HG02970 (cell line): Measurements from ENCODE around the gene CLIC6.
"Not testable (repeated sequence)": the region's sequence is repeated elsewhere in the genome, so short reads cannot be mapped to it uniquely, and the experiment has no call there.

Source experiments
- ATAC-seq: cut with Tn5 transposase; IDR thresholded peaks from one replicate; pipeline ENCODE4 v1.9.1; 2021; ENCODE audit warnings: mild to moderate bottlenecking, moderate library complexity, moderate number of reproducible peaks; ENCODE audit not compliant: unreplicated experiment, low FRiP score

CLIC6 gene

DNA sequence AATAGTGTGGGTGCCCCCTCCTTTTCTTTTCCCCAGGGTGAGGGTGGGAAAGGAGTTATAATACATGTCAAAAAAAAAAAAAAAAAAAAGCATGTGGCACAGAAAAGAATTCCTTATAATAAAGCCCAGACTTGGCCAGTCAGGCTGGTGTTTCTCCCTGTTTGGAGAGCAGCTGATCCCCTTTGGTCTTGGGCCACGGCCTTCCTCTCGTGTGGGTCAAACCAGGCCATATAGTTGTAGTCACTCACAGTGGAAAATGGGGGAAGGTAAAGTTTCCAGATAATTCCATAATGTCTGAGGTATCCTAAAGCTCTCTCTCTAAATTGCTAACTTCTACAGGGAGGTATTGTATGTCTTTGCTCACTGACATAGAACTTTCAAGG lies 22.0 kb downstream of the CLIC6 start:
- no peak for ATAC-seq

DNA sequence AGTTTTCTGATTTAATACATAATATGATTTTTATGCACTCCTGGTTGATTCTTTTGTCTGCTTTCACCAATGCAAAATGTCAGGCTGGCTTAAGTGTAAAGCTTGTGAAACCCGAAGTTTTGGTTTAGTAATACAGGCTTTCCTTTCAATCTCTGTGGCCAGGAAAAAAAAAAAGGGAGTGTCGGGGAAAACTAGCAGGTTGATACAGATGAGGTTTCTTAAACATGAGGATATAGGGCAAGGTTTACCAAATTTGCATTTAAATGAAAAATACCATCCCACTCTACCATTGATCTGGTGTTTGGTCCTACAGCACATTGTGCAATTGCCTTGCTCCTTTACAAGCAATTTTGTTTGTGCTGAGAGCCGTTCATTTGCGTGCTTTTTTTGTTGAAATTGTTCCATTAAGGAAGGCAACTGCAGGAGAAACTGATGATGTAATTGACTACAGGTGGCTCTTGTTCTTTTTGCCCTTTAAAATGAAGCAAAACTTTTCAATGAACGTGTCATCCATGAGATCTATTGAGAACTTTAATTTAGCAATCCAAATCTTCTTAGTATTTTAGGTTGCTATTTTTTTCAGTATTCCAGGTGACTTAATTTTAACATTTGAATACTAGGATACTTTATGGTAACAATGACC lies 22.7 kb downstream of the CLIC6 start:
- ATAC-seq, result no peak

DNA sequence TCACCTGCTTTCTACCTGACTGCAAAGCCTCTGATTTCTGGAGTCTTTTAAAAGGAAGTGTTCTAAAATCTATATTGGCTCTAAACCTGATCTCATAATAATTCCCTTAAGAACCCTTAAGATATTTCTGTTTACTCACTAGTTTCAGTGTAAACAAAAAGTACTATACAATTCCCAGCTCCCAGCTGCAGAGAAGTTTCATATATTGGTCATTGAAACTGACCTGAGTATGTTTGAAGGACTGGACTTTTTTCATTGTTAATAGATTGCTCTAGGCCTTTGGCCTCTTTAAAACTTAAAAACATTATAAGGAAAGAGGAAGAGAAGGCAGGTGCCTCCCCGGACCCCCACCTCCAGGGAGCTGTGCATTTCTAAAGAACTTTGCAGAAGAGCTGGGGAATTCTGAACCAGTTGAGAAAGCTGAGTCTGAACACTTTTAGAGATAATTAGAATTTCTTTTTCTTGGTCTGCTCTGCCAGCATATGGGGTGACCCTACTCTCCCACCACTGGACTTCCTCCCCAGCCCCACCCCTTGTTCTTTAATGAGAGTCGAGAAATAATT lies 23.7 kb downstream of the CLIC6 start:
- ATAC-seq, result no peak

DNA sequence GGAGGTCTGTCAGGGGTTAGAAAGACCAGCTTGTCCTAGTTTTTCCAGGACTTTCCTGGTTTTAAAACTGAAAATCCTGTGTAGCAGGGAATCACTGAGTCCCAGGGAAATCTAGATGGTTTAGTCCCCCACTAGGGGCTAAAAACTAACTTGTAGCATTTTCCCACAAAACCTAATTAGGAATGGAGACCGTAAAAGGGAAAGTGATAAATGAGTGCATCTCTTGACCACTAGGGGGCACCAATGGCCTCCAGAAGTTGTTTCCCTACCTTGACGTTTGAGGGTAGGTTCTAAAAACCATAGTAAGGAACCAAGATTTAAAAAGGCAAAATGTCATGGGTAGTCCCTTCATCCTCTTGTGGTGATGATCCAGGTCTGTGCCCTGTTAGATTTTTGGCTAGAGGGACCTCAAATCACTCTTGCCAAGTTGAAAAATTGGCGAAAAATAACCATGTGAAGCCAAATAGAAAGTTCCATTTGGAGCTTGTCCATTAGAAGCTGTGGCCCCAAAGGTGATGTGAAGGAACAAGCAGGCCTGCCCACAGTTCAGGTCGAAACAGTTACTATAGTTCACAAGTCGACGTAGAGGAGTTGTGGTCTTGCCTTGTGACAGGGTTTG lies 24.5 kb downstream of the CLIC6 start:
- no peak for ATAC-seq

DNA sequence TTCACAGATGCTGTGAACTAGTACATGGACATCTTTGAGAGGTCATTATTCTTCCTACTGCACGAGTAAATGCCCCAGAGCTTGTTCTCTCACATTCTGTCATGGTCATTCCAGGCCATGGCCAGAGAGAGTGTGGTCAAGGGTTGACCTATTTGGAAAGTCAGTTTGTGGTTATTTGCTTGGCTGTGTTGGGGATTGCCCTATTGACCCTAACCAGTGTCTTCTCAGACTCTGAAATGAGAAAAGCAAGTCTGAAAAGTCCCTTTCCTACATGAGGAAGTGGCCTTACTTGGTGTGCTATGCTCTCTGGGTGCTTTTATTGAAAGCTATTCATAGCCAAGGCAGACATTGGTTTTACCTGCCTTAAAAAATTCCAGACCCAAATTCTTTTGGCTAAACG lies 26.6 kb downstream of the CLIC6 start:
- ATAC-seq, result no peak

DNA sequence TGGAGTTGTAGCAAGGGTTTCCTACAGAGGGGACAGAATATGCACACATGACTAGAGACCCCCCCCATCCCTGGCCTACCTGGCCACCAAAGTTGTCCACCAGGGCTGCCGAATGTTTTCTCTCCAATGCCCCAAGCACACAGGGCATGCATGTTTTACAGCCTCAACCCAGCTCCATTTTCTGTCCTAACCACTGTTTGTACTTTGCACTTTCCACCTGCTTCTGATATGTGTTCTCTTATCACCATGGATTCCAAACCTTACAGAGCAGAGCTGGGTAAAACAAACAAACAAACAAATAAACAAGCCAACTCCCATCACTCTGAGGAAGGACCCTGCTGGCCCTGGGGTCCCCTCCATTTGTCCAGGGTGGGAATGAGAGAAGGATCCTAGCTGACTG lies 27.3 kb downstream of the CLIC6 start:
- no peak for ATAC-seq

DNA sequence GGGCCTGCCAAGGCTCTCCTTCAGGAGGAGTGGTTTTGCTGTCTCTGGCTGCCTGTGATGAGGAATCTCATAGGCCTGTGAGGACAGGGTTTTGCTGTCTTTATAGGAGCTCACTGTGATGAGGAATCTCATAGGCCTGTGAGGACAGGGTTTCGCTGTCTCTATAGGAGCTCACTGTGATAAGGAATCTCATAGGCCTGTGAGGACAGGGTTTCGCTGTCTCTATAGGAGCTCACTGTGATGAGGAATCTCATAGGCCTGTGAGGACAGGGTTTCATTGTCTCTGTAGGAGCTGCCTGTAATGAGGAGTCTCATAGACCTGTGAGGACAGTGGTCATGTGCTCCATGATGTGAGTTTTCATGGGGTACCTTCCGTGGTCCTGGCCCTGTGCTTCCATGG lies 29.0 kb downstream of the CLIC6 start:
- ATAC-seq, result no peak

DNA sequence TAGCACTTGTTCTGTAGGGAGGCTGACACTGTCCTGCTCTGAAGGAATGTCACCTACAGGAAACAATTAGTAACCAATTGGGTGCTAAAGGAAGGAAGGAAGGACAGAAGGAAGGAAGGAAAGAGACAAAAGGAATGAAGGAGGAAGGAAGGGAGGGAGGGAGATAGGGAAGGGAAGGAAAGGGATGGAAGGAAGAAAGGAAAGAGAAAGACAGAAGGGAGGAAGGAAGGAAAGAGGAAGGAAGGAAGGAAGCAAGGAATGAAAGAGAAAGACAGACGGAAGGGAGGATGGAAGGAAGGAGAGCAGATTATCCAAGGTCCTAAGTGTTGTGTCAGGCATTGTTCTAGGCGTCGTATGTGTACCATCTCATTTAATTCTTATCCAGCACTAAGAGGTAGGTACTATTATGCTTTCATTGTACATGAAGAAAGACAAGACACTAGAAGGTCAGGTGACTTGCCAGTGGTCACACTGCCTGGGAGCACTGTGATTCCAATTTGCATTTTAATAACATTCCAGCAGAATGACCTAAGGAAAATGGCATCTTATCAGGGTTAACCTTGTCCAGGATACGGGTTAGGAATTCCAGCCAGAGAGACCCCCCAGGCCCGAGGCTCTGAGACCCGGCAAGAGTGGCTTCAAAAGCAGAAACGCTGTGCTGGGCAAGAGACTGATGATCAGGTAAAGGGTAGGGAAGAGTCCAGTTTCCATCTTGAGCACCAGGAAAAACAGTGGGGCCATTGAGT lies 29.6 kb downstream of the CLIC6 start:
- ATAC-seq, result no peak

DNA sequence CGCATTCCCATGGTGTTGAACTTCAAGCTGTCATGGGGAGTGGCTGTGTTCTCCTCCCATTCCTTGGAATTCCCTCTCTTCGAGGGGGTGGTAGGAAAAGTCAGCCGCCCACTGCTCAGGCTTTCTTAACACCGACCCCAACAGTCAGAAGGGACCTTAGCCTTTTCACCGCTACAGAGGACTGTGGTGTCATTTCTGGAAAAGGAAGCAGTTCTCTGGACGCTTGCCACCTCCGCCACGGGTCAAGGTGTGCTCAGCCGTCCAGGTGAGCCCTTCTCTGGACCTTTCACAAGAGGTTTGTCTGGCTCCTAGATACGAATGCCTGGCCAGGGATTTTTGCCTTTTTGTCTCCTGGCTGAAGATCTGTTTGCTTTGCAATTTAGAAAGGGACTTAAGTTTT lies 31.8 kb downstream of the CLIC6 start:
- no peak for ATAC-seq

DNA sequence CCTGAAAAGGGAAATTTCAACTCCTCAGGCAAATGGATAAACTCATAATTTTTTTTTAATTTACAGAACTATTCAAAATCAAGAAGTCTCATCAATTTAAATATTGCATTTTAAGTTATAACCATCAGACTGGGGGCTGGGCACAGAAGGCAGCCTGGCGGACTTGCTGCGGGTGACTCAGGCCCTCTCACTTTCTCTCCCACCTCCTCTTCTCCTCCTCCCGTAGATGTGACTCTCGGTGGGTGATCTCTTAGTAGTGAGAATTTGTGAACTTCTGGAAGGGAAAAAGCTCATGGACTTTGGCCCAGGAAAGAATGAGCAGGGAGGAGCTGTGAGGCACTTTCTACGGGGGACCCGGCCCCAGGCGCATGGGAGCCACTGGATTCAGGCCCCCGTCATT lies 32.9 kb downstream of the CLIC6 start:
- ATAC-seq, result no peak

DNA sequence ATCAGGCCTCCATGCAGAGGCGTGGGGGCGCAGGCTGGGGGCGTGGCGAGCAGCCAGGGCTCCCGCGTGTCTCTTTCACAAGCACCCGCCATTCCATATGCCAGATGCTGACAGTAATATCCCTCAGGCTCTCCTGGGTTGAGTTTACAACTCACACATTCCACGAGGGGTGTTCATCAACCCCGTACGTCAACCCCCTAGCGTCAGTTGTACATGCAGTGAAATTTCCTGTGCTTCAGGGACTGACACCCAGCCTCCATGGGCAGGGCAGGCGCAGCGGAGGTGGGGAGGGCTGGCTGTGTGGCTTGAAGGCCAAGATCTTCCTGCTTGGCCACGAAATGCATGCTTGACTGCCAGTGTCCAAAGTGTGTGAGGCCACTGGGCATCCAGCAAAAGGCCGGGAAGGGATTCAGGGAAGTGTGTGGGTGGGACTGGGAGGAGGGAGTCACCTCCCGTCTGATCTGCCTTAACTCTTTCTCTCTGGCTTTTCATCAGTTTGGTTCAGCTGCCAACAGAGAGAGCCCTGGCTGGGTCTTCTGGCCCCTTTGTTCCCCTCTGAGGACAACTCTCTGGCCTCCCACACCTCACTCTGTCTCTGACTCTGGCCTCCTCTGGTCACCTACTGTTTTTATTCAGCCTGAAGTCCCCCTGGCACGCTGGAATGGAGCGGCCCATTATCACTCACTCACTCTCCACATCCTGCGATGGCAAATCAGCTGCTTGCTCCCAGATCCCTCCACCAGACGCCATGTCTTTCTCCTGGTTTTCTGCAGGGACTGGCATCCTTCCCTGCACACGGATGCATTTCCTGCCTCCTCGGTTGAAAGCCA lies 33.8 kb downstream of the CLIC6 start:
- no peak for ATAC-seq

DNA sequence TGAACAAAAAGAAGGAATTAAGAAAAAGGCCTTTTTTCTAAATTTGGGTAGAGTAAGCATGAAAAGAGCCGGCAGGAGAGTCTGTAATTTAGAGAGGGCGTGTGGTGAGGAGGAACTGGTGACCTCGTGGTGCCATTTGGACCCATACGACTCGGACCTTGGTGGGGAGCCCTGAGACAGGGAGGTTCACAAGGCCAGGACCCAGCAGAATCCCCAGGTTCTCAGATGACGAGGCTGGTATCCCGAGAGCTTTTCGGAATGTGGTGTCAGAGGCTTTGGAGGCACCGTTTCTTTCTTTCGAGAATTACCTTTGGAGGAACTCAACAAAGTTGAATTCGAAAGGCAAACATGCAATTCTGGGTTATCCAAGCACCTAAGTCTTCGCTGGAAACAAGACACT lies 34.8 kb downstream of the CLIC6 start:
- no peak for ATAC-seq

DNA sequence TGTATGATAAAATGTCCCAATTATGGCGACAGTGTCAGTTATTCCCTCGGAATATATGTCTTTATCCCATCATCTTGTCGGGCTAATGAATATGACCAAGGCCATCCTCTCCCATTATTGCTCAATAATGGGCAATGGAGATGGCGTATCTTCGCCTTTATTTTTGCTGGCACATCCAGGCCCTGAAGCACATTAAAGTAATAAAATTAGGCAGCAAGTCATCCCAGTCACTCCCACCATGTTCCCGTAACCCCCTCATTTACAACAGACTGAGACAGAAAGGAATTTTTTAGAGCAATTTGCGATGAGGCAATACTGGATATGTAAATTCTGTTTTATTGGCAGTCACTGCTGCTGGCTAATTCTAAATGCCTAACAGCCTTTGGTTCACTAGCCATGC lies 35.3 kb downstream of the CLIC6 start:
- no peak for ATAC-seq

DNA sequence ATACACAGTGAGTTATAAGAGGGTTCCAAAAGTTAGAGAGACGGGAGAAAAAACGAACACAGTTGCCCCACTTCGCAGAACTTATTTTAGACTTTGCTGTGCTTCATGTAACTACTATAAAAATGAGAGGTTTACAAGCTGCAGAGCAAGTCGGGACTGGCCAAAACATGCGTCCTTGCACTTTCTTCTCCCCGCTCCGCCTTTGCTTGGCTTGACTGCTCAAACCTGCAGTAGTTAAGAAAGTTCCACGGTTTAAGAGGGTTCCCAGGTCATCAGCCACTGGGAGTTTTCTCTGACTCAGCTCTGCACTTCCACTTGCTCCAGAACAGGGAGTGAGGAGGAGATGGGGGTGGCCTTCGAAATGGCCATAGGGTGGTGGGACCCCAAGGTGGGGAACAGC lies 36.2 kb downstream of the CLIC6 start:
- ATAC-seq, result no peak

DNA sequence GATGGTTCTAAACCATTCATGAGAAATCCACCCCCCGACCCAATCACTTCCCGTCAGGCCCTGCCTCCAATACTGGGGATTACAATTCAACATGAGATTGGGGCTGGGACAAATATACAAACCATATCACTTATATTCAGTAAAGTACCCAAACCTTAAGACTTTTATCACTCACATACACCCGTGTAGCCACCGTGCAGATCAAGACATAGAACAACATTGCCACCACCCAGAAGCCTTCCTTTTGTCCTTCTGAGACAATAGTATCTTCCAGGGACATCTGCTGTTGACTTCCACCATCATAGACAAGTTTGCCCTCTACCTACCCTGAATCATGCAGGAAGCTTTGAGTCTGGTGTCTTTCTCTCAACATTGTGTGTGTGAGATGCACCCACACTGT lies 37.5 kb downstream of the CLIC6 start:
- no peak for ATAC-seq

DNA sequence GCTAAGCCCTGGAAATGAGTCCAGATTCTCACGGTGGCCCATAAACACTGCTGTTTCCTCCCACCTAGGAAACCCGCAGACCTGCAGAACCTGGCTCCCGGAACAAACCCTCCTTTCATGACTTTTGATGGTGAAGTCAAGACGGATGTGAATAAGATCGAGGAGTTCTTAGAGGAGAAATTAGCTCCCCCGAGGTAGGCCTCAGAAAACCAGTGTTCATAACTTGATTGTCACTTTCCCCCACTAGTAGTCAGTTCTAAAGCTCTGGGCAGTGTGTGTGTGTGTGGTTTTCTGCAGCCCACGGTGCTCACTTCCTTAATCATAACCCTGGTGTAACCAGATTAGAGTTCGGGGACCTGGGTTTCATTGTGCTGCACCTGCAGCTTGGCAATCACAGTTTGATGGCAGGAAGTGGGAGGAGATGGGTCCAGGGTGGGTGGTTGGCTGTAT lies 39.1 kb downstream of the CLIC6 start:
- ATAC-seq, result peak; percentile 63

DNA sequence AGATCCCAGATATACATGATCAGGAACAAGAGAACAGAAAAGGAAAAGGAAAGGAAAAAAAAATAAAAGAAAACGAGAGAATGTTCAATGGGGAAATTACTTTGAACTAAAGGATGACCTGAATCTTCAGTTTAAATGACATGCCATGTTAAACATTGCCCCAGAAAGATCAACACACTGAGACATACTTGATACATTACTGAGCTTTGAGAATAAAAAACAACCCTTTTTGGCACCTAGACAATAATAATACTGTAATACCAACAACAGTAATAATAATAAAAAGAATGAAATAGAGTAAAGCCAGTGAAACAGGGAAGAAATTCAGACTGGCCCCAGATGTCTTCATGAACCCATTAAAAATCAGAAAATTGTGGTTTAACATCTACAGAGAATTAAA lies 44.8 kb downstream of the CLIC6 start:
- ATAC-seq, result no peak

DNA sequence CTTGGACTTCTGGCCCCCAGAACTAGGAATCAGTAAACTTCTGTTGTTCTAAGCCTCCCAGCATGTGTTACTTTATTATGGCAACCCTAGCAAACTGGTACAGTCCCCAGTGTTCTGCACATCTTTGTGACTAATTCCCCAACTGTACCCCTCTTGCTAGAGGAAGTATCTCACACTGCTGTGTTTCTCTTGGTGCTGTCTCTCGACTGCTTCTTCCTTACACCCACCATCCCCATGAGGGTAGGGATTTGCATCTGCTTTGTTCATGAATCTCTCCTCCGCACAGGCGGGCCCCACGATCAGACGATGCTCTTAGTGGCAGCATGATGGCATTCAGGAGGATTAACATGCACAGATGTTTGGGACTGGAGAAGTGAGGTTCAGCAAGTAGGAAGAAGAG lies 46.7 kb downstream of the CLIC6 start:
- no peak for ATAC-seq

DNA sequence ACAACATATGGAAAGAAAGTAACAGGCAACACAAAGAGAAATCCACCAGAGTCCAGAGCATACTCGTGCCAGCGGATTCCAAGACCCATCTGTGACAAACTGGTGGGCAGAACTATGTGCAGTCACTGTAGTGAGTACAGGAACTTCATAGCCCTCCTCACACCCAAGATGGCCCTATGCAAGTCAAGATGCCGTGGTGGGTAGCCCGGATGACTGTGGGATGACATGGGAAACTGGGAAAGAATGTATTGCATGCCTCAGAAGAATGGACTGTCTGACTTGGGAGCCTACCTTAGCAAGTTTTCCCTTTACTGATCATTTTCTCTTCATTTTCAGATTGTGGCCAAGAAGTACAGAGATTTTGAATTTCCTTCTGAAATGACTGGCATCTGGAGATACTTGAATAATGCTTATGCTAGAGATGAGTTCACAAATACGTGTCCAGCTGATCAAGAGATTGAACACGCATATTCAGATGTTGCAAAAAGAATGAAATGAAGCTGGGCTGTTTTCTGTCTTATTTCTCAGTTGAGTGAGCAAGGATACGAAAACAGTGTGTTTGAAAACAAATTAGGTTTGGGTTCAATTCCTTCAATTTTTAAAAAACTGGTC lies 47.3 kb downstream of the CLIC6 start:
- ATAC-seq, result no peak

DNA sequence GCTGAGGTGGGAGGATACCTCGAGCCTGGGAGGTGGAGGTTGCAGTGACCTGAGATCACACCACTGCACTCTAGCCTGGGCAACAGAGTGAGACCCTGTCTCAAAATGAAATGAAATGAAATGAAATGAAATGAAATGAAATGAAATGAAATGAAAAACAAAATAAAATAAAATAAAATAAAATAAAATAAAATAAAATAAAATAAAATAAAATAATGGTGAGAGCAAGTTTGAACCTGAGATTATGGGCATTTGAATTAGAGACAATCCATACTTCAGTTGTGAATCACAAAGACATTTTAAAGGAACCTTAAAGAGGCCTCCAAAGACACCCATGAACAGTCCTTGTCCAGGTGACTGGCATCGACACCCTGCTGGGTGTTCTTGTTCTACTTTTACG lies 49.7 kb downstream of the CLIC6 start:
- not testable (repeated sequence) for ATAC-seq
